HG02588 (cell line): Measurements from ENCODE around the gene DCAF10.
"Not testable (repeated sequence)": the region's sequence is repeated elsewhere in the genome, so short reads cannot be mapped to it uniquely, and the experiment has no call there.

Source experiments
- ATAC-seq: cut with Tn5 transposase; IDR thresholded peaks from one replicate; pipeline ENCODE4 v1.9.1; 2021; ENCODE audit warnings: mild to moderate bottlenecking, moderate library complexity; ENCODE audit not compliant: unreplicated experiment

The DCAF10 gene, protein sequence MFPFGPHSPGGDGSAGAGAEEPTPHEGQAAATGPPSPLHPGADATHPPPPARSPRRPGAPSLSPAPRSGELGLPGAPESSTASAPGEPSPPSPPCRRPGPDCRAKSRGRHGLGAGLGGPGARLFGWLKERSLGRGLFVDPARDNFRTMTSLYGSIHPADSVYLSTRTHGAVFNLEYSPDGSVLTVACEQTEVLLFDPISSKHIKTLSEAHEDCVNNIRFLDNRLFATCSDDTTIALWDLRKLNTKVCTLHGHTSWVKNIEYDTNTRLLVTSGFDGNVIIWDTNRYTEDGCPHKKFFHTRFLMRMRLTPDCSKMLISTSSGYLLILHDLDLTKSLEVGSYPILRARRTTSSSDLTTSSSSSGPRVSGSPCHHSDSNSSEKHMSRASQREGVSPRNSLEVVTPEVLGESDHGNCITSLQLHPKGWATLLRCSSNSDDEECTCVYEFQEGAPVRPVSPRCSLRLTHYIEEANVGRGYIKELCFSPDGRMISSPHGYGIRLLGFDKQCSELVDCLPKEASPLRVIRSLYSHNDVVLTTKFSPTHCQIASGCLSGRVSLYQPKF

DNA sequence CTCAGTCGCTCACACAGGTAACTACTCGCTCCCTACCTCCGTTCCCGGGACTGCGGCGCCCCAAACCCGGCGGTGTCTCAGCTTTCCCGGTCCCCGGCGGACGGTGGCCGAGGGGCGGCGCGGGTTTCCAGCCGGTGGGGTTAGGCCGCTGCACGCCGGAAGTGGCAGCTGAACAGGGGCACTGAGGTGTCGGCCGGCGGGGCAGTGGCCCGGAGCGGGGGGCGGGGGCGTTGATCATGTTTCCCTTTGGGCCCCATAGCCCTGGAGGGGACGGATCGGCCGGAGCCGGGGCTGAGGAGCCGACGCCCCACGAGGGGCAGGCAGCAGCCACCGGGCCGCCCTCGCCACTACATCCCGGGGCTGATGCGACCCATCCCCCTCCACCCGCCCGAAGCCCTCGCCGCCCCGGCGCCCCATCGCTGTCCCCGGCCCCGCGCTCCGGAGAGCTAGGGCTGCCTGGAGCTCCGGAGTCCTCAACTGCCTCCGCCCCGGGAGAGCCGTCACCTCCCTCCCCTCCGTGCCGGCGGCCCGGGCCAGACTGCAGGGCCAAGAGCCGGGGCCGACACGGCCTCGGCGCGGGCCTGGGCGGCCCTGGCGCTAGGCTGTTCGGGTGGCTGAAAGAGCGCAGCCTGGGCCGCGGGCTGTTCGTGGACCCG is at the start of gene DCAF10:
DCAF10 (plus strand) TSS at position 167 of the 656 bp plus-strand sequence; CDS start at position 237, 70 bp downstream.
- ATAC-seq: peak; percentile 70

DNA sequence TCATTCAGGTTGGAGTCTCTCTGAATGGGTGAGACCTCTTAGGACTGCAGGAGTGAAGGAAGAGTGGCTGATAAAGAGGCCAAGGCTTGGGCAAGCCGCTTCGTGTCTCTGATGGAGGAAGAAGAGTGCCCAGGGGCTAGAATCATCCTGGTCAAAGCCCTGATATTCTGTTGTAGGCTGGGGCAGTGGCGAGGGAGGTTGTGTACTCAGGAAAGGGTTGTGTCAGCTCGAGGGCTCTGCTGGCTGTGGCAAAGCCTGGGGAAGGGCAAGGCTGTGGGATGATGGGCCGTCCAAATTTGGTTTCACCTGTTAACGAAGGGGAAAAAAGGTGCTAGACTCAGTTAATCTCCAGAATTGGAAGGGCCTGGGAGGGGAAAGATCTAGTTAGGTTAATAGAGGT is 49.4 kb upstream of the DCAF10 start:
- ATAC-seq: no peak

DNA sequence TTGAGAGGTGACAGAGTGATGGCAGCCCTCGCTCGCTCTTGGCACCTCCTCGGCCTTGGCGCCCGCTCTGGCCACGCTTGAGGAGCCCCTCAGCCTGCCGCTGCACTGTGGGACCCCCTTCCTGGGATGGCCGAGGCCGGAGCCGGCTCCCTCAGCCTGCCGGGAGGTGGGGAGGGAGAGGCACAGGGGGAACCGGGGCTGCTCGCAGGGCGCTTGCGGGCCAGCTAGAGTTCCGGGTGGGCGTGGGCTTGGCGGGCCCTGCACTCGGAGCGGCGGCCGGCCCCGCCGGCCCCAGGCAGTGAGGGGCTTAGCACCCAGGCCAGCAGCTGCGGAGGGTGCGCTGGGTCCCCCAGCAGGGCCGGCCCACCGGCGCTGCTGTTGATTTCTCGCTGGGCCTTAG is 48.9 kb upstream of the DCAF10 start:
- not testable (repeated sequence) for ATAC-seq

DNA sequence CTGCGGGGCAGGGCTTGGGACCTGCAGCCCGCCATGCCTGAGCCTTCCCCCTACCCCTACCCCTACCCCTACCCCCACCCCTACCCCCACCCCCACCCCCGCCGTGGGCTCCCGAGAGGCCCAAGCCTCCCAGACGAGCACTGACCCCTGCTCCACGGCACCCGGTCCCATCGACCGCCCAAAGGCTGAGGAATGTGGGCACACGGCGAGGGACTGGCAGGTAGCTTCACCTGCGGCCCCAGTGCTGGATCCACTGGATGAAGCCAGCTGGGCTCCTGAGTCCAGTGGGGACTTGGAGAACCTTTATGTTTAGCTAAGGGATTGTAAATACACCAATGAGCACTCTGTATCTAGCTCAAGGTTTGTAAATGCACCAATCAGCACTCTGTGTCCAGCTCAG is 48.5 kb upstream of the DCAF10 start:
- ATAC-seq: not testable (repeated sequence)

DNA sequence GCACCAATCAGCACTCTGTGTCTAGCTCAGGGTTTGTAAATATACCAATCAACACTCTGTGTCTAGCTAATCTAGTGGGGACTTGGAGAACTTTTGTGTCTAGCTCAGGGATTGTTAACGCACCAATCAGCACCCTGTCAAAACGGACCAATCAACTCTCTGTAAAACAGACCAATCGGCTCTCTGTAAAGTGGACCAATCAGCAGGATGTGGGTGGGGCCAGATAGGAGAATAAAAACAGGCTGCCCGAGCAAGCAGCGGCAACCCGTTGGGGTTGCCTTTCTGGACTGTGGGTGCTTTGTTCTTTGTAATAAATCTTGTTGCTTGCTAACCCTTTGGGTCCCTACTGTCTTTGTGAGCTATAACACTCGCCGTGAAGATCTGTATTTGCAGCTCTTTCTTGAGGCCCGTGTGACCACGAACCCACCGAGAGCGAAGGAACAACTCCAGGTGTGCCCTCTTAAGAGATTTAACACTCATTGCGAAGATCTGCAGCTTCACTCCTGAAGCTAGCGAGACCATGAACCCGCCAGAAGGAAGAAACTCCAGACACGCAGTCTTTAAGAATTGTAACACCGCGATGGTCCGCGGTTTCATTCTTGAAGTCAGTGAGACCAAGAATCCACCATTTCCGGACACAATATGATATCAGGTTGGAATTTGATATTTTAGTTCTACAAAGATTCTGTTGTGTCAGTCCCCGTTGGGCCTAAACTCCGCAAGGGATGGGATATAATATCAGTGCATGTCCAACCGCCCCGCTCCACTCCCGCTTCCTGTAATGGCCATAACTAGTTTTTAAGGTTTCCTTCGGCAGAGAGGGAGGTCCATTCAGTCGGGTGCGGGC is 47.7 kb upstream of the DCAF10 start:
- ATAC-seq: no peak

DNA sequence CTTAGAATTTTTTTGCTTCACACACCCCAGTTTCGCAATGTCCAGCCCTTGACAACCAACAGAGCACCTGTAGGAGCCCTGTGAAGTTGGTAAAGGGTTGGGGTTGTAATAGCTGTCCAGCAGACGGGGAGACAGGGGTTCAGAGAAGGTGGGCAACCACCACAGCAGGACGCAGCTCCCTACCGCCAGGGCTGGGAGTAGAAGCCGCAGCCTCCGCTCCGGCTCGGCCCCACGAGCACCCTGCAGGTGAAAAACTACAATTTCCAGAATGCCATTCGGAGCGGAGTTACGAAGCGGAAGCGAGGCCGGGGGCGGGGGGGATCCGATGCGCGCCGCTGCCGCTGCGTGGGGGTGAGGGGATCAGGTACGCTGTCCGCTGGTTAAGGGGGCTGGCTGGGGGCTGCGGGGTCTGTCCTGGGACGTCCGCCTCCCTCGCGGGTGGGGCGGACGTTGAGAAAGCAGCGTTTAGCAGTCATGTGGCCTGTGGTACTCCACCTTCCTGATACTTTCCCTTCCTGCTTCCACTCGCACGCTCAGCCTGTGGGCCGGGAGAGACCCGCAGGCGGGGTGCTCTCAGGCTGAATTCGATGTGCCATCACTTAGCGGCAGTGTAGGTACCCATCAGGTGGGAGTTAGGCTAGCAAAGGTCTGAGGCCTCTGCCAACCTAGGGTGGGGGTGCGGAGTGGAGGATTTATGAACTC is 47.0 kb upstream of the DCAF10 start, which contains the start of gene TRMT10B:
TRMT10B (plus strand) TSS at position 317 of the 702 bp plus-strand sequence. CDS start 8,127 bp downstream, outside the sequence.
- peak; percentile 69 for ATAC-seq

DNA sequence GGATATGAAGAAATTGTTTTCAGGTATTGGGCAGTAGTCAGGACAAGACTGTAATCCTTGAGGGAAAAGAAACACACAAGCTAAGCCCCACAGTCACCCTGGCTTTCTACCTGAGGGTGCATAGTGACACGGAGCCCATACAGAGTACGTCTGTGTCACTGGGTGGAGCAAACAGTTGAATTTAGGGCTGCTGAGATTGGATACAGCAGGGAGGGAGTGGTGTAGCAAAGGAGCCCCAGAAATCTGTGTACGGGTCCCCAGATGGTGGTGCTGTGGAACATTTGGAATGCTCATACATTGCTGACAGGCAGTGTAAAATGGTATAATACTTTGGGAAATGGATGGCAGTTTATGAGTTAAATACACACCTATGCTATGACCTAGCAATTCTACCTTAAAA is 41.9 kb upstream of the DCAF10 start:
- ATAC-seq: no peak

DNA sequence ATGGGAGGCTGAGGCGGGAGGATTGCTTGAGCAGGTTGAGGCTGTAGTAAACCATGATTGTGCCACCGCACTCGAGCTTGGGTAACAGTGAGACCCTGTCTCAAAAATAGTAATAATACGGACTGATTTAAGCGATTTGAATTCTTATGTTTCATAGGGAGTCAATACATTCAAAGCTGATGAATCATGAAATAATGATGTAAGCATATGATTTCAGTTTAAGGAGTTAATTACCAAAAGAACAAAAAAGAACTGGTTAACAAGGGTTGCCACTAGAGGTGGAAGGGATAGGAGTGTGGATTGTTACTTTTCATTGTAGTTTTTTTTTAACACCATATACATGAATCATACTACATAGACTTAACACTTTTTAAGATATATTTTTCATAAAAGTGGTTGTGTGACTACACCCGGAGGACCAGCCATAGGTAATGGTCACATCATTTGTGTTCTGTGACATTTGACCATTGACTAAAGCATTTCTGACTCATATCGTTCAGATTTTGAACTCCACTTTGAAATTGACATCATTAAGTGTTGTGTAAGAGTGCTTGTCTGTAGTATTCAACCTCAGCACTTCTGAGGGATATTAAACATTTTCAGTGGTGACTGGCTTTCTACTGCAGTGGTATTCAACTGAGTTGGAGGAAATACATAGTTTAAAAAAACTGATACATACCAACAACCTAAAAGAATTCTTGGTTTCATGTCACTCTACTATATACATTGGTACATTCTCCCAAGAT is 40.0 kb upstream of the DCAF10 start:
- no peak for ATAC-seq

DNA sequence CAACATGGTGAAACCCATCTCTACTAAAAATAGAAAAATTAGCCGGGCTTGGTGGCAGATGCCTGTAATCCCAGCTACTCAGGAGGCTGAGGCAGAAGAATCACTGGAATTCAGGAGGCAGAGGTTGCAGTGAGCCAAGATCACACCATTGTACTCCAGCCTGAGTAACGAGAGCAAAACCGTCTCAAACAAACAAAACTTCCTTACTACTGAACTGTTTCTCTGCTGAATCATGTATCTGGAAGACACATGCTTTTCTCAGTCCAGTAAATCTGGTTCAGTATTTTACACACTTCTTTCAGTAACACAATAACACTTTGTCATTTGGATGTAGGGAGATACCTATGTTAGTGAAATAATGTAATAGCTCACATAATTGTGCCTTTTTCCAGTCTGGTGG is 39.1 kb upstream of the DCAF10 start:
- ATAC-seq: no peak

DNA sequence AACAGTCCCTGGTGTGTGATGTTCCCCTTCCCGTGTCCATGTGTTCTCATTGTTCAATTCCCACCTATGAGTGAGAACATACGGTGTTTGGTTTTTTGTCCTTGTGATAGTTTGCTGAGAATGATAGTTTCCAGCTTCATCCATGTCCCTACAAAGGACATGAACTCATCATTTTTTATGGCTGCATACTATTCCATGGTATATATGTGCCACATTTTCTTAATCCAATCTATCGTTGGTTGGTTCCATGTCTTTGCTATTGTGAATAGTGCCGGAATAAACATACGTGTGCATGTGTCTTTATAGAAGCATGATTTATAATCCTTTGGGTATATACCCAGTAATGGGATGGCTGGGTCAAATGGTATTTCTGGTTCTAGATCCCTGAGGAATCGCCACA is 35.3 kb upstream of the DCAF10 start:
- ATAC-seq: not testable (repeated sequence)

DNA sequence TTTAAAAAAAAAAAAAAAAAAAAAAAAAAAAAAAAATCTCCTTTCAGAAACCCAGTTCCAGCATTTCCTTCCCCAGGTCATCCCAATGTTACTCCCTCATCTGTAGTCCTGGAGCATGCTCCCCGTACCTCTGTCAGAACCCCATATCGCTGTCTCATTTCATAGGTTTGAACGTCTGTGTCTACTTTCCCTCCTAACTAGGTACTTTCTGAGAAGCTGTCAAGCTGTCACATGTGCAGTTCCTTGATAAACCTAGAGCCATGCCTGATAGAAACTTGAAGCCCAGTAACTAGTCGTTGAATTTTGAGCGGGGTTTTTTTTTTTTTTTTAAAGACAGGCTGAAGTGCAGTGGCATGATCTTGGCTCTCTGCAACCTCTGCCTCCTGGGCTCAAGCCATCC is 31.3 kb upstream of the DCAF10 start:
- ATAC-seq: no peak

DNA sequence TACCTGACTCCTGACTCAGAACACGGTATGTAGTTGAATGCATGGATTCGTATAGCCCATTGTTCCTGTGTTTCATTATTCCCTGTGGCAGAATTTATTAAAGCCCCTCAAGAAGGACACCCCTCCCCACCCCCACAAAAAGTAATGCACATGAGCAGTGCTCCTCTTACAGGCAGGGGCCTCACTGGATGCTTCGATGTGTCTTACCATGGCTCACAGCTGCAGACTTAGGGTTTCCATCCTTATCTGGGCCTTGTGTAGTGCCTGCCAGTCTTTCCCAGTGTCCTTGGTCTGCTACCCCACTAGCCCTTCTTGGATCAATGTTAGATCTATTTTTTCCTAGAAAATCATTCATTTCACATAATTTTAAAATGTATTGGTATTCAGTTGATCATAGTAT is 30.6 kb upstream of the DCAF10 start:
- no peak for ATAC-seq

DNA sequence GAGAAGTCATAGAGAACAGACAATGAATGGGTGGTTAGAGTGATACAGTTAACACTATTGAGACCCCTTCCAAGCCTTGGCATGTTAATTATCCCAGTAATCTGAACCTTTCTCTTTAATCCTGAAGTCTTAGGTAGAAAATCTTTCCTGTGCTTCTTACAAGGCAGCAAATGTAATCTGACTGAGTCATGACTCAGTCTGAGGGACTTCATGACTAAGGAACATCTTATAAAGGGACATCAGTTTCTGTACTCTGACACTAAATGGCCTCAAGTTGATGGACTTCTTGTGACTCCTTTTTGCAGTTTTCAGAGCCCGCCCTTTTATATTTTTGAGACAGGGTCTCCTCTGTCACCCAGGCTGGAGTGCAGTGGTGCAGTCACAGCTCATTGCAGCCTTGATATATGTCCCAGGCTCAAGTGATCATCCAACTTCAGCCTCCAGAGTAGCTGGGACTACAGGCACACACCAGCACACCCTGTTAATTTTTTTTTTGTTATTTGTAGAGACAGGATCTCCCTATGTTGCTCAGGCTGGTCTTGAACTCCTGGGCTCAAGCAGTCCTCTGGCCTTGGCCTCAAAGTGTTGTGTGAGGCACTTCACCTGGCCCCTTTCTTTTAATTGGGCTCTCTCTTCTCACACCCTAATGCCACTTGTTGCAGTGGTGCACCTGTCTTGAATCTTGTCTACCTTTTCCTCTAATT is 25.2 kb upstream of the DCAF10 start:
- no peak for ATAC-seq

DNA sequence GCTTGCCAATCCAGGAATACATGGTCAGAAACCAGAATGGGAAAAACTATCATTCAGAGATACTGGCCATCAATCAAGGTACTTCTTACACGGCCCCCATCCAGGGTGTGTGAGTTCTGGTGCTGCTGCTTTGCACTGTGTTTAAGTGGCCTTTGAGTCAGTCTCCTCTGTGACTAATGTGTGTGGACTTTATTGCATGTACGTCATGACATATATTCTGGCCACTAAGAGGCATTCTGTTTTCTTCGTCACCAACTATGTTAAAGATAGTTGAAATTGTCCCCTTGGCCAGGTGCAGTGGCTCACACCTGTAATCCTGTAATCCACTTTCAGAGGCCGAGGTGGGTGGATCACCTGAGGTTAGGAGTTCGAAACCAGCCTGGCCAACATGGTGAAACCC is 24.3 kb upstream of the DCAF10 start:
- no peak for ATAC-seq

DNA sequence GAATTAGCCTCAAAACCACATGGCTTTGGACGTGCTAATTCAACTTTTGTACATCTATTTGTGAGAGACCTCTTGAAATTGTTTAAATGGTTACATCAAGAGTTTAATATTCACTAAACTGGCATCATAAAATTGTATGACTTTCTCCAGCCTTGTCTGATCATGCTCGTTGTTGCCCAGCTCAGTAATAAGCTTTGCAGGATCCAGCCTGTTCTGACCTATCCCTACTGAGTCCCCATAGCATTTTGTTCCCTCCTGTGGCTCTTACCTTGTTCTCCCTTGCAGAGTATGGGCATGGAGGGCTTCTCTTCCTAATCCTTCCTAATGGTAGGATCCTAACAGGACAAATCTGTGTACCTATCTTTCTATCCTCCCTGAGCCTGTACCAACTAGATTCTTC is 22.1 kb upstream of the DCAF10 start:
- no peak for ATAC-seq

DNA sequence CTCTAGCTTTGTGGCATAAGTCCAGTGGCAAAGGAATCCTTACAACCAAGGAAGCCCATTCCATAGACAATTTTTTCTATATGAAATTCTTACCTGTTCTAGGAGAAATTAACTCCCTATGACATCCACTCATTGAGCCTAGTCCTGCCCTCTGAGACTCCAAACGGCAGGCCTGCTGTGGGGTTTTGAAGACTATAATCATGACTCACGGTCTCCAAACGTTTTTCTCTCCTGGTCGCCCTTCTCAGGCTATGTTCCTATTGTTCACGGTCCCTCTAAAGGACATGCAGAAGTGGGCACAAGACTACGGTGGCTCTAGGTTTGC is 16.3 kb upstream of the DCAF10 start:
- ATAC-seq: no peak

DNA sequence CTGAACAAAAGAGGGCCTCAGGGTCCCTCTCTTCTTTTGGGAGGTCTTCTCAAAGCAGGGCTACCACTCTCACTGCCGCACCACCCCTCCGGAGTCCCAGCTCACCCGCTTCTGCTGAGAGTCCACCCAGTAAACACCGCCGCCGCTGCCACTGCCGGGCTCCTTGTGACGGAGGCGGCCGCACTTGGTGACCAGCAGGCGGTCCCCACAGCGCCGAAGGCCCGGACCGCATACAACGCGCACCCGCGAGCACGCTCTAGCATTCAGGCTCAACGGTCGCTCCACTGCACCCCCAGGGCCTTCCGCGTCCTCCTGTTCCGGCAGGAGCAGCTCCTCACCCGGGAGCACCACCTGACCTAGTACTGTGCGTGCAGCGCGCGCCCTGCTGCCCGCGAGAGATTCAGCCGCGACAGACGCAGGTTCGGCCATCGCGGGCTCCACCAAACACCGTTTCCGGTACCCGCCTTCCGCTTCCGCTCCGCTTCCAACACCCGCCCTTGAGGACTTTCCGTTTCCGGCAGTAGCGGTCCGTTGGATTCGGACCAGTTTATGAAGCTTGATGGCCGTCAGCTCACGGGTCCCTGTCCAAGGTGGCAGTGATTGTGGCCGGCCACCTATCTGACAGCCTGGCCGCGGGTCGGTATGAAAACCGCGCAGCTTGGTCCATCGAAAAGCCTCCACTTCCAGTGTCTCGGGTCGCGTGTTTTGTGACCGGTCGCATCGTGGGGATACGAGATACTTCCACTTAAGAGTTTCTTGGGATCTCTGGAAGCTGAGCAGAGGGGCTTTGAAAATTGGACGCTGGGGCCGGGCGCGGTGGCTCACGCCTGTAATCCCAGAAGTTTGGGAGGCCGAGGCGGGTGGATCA is 15.7 kb upstream of the DCAF10 start, which contains the start of gene EXOSC3:
EXOSC3 (minus strand) TSS at position 449 of the 868 bp plus-strand sequence; CDS start at position 429, 20 bp downstream.
- ATAC-seq: peak; percentile 86

DNA sequence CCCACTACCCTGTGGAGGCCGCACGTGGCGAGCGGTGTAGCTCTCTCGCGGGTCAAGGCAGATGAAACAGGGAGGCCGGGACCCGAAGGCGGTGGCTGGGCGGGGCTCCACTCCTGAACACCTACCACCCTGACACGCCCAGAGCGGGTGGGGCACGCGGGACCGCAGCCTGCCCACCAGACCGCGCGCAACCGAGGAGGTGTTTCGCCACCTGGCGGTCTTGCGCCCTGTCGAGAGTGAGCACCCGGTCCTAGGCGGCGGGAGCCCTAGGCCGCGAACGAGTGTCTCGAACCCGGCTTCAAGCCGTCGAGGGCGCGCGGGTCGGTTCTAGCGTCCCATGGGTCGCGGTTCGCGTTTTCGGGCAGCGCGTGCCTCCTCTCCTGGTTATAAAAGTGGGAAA is 13.5 kb upstream of the DCAF10 start:
- no peak for ATAC-seq
